Measurements from ENCODE around the gene RPAP2. TPM values are rescaled to one million over a fixed set of nuclear protein-coding genes. Genes with fewer than 3 reads are reported as not detected.

Gene RPAP2
- total RNA-seq, 2 experiments from 2014 or later, result 31.5 to 32.2 TPM

DNA sequence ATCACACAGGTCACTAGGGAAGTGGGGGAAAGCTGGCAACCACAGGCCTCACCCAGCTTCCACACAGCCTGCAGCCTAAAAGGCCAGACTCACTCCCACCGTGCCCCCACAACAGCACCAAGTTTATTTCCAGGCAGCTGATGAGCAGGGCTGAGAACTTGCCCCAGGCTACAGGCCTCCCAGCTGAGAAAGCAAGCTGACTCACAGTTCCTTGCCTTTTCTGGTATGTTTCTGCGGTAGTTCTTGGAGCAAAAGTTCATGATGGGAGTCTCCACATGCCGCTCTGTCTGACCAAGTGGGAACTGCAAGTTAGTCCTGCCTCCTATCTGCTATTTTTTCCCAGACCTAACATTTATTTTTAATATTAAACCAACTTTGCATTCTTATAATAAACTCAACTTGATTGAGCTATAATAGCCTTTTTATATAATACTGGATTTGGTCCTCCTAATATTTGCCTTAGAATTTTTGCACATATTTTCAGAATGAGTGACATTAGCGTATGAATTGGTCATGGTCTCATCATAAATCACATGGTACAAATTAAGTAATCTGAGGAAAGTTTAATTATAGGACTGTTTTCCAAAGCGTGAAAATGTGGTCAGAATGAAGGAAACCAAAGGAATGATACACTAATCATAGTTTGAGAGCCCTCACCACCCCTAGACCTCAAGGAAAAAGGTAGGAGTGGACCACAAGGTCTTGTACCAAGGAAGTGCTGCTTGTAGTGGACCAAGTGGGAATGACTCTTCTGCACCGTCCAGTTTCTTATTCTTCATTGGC, 30.7 kb downstream of the RPAP2 start:
- no peaks in the 10 kb centered on the region for H3K27me3 Mint-ChIP-seq
- ChIA-PET CTCF (interaction anchor here (1.6 kb wide), 2 partner anchors 14 to 19 kb away, joined by 4 to 8 read pairs; no protein-coding TSS in a partner anchor), POLR2A (no interaction called here)
- DNase-seq (no peak), ATAC-seq (no peak)
- H3K27ac Mint-ChIP-seq, result no peak overlapping the region
- H3K4me1 Mint-ChIP-seq (ENCODE audit: low read depth), result peaks cover 33% of the 10 kb centered on the region
- peaks cover 26% of the 10 kb centered on the region for H3K9me3 Mint-ChIP-seq
- H3K36me3 Mint-ChIP-seq (ENCODE audit: low read depth), result peaks cover 79% of the 10 kb centered on the region
- H3K4me3 Mint-ChIP-seq, result no peak overlapping the region
- TF ChIP-seq, protein P1, sequence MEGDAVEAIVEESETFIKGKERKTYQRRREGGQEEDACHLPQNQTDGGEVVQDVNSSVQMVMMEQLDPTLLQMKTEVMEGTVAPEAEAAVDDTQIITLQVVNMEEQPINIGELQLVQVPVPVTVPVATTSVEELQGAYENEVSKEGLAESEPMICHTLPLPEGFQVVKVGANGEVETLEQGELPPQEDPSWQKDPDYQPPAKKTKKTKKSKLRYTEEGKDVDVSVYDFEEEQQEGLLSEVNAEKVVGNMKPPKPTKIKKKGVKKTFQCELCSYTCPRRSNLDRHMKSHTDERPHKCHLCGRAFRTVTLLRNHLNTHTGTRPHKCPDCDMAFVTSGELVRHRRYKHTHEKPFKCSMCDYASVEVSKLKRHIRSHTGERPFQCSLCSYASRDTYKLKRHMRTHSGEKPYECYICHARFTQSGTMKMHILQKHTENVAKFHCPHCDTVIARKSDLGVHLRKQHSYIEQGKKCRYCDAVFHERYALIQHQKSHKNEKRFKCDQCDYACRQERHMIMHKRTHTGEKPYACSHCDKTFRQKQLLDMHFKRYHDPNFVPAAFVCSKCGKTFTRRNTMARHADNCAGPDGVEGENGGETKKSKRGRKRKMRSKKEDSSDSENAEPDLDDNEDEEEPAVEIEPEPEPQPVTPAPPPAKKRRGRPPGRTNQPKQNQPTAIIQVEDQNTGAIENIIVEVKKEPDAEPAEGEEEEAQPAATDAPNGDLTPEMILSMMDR (IDR thresholded peaks at IDR 0.05), result no peak
- intact Hi-C loops (cut with micrococcal nuclease), result no loop called here

DNA sequence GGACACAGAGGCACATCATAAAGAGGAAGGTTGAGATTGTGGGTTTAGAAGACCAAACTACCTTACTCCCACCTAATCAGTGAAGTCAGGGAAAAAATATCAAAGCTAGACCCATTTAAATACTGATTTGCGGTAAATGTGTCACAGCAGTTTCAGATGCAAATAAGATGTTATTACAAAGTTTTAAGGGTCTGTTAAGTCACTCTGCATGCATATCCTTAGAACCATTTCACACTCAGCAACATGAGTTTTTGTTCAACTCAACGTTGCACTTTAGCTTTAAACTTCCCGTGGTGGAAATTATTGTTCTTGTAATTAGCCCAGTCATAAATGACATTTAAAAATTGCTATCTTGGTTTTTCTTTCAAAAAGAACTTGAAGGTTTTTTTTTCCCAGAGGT, 34.8 kb downstream of the RPAP2 start:
- POLR2A ChIA-PET, result interaction anchor here (0.5 kb wide), 1 partner anchor 13 kb away, joined by 3 read pairs; no protein-coding TSS in a partner anchor
- intact Hi-C loops (cut with micrococcal nuclease), result no loop called here
- peak overlapping the region; percentile 28 for H3K4me3 Mint-ChIP-seq

DNA sequence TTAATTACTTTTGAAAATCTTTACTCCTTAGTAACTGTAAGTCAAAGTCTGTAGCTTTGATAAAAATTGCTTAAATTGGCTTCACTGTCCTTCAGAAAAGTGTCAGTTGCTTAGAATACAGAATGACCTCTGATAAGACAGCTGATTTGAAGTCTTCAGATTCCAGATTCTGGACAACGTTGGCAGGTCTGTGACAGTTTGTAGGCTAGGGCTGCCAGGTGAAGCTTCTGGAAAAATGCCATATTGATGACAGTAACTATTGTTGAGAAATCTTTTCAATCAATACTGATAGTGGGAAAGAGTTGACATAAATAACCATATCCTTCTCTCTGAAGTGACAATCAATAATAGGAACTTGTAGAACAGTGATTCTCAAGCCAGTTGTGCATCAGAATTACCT, 41.3 kb downstream of the RPAP2 start:
- POLR2A ChIA-PET, result interaction anchor here (0.5 kb wide), 1 partner anchor 67 kb away, joined by 3 read pairs; no protein-coding TSS in a partner anchor
- H3K36me3 Mint-ChIP-seq (ENCODE audit: low read depth), result peaks cover 18% of the 10 kb centered on the region

More for the DNA sequence above, 34.8 kb downstream of the RPAP2 start:
- TF ChIP-seq, protein P1 (IDR thresholded peaks at IDR 0.05), result no peak
- Mint-ChIP-seq H3K9me3 (peaks cover 3% of the 10 kb centered on the region), H3K27me3 (no peaks in the 10 kb centered on the region), H3K4me1 (ENCODE audit: low read depth) (peaks cover 31% of the 10 kb centered on the region), H3K27ac (peak overlapping the region; percentile 82), H3K36me3 (ENCODE audit: low read depth) (peaks cover 51% of the 10 kb centered on the region)
- no peak for DNase-seq
- ATAC-seq, result peak; percentile 90
- CTCF ChIA-PET, result interaction anchor here (1.0 kb wide), 1 partner anchor 149 kb away, joined by 4 read pairs; no protein-coding TSS in a partner anchor

DNA sequence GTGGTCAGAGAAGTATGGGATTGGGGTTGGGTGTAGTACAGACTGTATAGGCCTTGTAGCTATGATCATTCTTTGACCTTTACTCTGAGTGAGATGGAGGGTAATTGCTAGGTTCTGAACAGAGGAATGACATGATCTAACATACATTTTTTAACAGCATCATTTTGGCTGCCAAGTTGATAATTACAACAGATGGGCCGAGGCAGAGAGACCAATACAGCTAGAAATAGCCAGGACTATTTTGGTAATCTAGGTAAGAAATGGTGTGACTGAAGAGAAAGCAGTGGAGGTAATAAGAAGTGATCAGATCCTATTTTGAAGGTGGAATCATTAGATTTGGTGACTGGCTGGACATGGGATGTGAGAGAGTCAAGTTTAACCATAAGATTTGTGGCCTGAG, 43.5 kb downstream of the RPAP2 start:
- no peak for DNase-seq
- Mint-ChIP-seq H3K27me3 (no peaks in the 10 kb centered on the region), H3K9me3 (no peaks in the 10 kb centered on the region), H3K36me3 (ENCODE audit: low read depth) (peaks cover 12% of the 10 kb centered on the region), H3K4me3 (no peak overlapping the region), H3K4me1 (ENCODE audit: low read depth) (peaks cover 2% of the 10 kb centered on the region), H3K27ac (no peak overlapping the region)
- TF ChIP-seq, protein P1 (IDR thresholded peaks at IDR 0.05), result no peak
- CTCF ChIA-PET, result interaction anchor here (1.2 kb wide), 1 partner anchor 24 kb away, joined by 4 read pairs; no protein-coding TSS in a partner anchor
- intact Hi-C loops (cut with micrococcal nuclease), result no loop called here
- POLR2A ChIA-PET, result no interaction called here
- ATAC-seq, result no peak

More for the DNA sequence above, 41.3 kb downstream of the RPAP2 start:
- no peaks in the 10 kb centered on the region for H3K9me3 Mint-ChIP-seq
- TF ChIP-seq, protein P1 (IDR thresholded peaks at IDR 0.05), result no peak
- DNase-seq (no peak), ATAC-seq (no peak)
- CTCF ChIA-PET, result interaction anchor here (0.8 to 1.5 kb wide), 4 partner anchors 8 to 478 kb away, joined by 3 to 4 read pairs (median 4); no protein-coding TSS in a partner anchor
- intact Hi-C loops (cut with micrococcal nuclease), result no loop called here
- no peaks in the 10 kb centered on the region for H3K27me3 Mint-ChIP-seq
- H3K27ac Mint-ChIP-seq, result no peak overlapping the region
- H3K4me3 Mint-ChIP-seq, result no peak overlapping the region
- H3K4me1 Mint-ChIP-seq (ENCODE audit: low read depth), result peaks cover 2% of the 10 kb centered on the region

DNA sequence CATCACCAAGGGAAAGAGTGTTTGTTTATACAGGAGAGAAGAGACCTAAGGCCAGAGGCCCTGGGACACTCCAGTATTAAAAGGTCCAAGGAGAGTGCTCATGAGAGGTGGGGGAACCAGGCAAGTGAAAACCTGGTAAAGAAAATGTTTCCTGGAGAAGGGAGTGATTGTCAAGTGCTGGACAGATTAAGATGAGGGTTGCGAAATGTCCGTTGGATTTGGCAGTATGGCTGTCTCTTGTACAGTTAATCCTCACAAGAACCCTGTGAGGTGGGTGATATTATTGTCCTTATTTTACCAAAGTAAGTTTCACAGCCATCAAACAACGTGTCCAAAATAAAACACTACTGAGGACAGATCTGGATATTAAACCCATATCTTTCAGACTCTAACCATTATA, 44.2 kb downstream of the RPAP2 start:
- Mint-ChIP-seq H3K4me1 (ENCODE audit: low read depth) (peaks cover 3% of the 10 kb centered on the region), H3K27me3 (no peaks in the 10 kb centered on the region), H3K27ac (no peak overlapping the region), H3K9me3 (no peaks in the 10 kb centered on the region), H3K4me3 (no peak overlapping the region), H3K36me3 (ENCODE audit: low read depth) (peaks cover 18% of the 10 kb centered on the region)
- CTCF ChIA-PET, result interaction anchor here (1.2 kb wide), 1 partner anchor 25 kb away, joined by 4 read pairs; no protein-coding TSS in a partner anchor
- TF ChIP-seq, protein P1 (IDR thresholded peaks at IDR 0.05), result no peak
- POLR2A ChIA-PET, result no interaction called here
- DNase-seq (no peak), ATAC-seq (no peak)
- intact Hi-C loops (cut with micrococcal nuclease), result no loop called here
